Heart left ventricle (tissue), 16 donors: ENCODE measurements around the gene TIAM2. TPM values are rescaled to one million over a fixed set of nuclear protein-coding genes. Genes with fewer than 3 reads are reported as not detected.

ENCODE experiments used
- ATAC-seq, 4 donors: fragments of 200-7000 bp; cut with Tn5 transposase; one replicate each; pipeline ENCODE4 v1.9.1; 2020 to 2022; ENCODE audit warnings: moderate library complexity in 4 of 4, mild to moderate bottlenecking in 3 of 4, moderate number of reproducible peaks in 1 of 4
- DNase-seq, 5 donors: peaks; one replicate each; pipeline ENCODE4 v3.0.0-alpha.2; 2020
- H3K27ac ChIP-seq, 12 donors: fragments of 200-600 bp; sonication (generic) in 4 of 12; one replicate each; pipeline versions ENCODE4 v1.5.0 to v1.8.0; 2016 to 2022; ENCODE audit warnings: mild to moderate bottlenecking in 2 of 12
- H3K27me3 ChIP-seq, 9 donors: fragments of 200-600 bp; sonication (generic) in 2 of 9; one replicate each; pipeline versions ENCODE4 v1.5.1 to v1.8.0; 2016 to 2022; ENCODE audit warnings: mild to moderate bottlenecking in 3 of 9
- H3K36me3 ChIP-seq, 9 donors: fragments of 200-600 bp; sonication (generic) in 2 of 9; one replicate each; pipeline versions ENCODE4 v1.5.0 to v1.8.0; 2018 to 2022; ENCODE audit warnings: mild to moderate bottlenecking in 2 of 9
- H3K4me1 ChIP-seq, 12 donors: fragments of 200-600 bp; sonication (generic) in 4 of 12; one replicate each; pipeline versions ENCODE4 v1.5.0 to v1.8.0; 2016 to 2022; ENCODE audit warnings: mild to moderate bottlenecking in 3 of 12
- H3K4me3 ChIP-seq, 12 donors: fragments of 200-600 bp; sonication (generic) in 4 of 12; one replicate each; pipeline versions ENCODE4 v1.5.0 to v1.8.0; 2017 to 2022; ENCODE audit warnings: mild to moderate bottlenecking in 9 of 12, moderate library complexity in 4 of 12
- H3K9me3 ChIP-seq, 12 donors: fragments of 200-600 bp; sonication (generic) in 4 of 12; one replicate each; pipeline versions ENCODE4 v1.5.0 to v1.8.0; 2016 to 2022; ENCODE audit warnings: mild to moderate bottlenecking in 1 of 12
- CTCF ChIP-seq, 12 donors: fragments of 200-600 bp; sonication (generic) in 4 of 12; IDR thresholded peaks; one replicate each; pipeline versions ENCODE4 v1.5.0 to v1.8.0; 2018 to 2022; ENCODE audit warnings: antibody characterized with exemption in 12 of 12, mild to moderate bottlenecking in 5 of 12
- POLR2A ChIP-seq, 2 donors: fragments of 450-650 bp; IDR thresholded peaks; one replicate each; pipeline ENCODE4 v1.6.1; 2017; ENCODE audit warnings: antibody characterized with exemption in 2 of 2, mild to moderate bottlenecking in 2 of 2, moderate library complexity in 2 of 2
- WGBS, 4 donors: extraction: QIAGEN DNeasy Blood & Tissue Kit in 2 of 4; methylation state at CpG; one replicate each; pipeline versions ENCODE4 v1.1.5 to v1.1.7; 2013 to 2018; 5-methylcytosine and 5-hydroxymethylcytosine counted together
- intact Hi-C, 10 donors: fragments of 100-400 bp; cut with DNase I; formaldehyde crosslinking; loops; one replicate each; pipeline versions ENCODE4 v1.11.1 to v1.14.2; 2022
- polyA plus RNA-seq, 2 donors: library from polyadenylated mRNA; stranded (reverse); fragments of 200-250 nt; gene quantifications; one replicate each; pipeline ENCODE4 v1.2.3, GENCODE V29; 2013
- total RNA-seq, 9 donors: library from RNA; depleted of rRNA in 2 of 9; stranded (reverse); fragments of >200 nt in 2 of 9; fragmentation: NEBNext Ultra II Directional in 3 of 9; extraction: Animal tissue kit (Norgen Biotek cat#: 25700) in 3 of 9; gene quantifications; one replicate each; pipeline versions ENCODE4 v1.1.0 to v1.2.4, GENCODE V29; 2016 to 2023
- donor health status: ischemic (EF 13 %, LVEDD 7.1; RV severe dilation, severe dysfunction).
- donor health status: healthy with polysubstance abuse.
- donor health status: DM: no; HTN: yes; CAD: no.
- donor health status: DM: no; HTN: no; CAD: no.
- donor health status: ischemic (EF 25% LVEDD 6.9; RV normal size, moderate dysfunction).
- donor health status: ischemic (EF 25% LVEDD 5.7; RV mildly dilated, moderate dysfunction).
- donor health status: healthy.
- donor health status: DM: yes; HTN: yes; CAD: no.
- donor health status: ischemic (EF 35%, LVEDD 5.7; RV mildly dilated, moderate dysfunction).
- donor health status: nonischemic (EF 11% LVEDD 7.7; RV severe dilation, severe dysfunction).
- donor health status: DM: yes; HTN: yes; CAD: no.
- donor health status: PGD.
- donor health status: ischemic (EF 29% LVEDD 5.4; RV normal size, mild dysfunction).
- donor health status: nonischemic (EF 23%, LVEDD 6.1; RV moderate dilation, normal function).

Gene TIAM2
- total and polyA plus RNA-seq, 11 donors, result 4.6 to 16.5 (median 12.6) TPM

GRCh38 chr6:155040901-155041650 lies 46.0 kb downstream of the TIAM2 start:
- intact Hi-C loops, result no loop called here
- 68 to 80% (median 74%) methylated on average over 2 of the region's 2 CpGs for WGBS, 4 donors
- Histone ChIP-seq H3K4me1 (peaks cover 0 to 11% (median 2%) of the 10 kb centered on the region in 12 donors), H3K36me3 (no peaks in the 10 kb centered on the region), H3K27me3 (no peaks in the 10 kb centered on the region), H3K9me3 (no peaks in the 10 kb centered on the region), H3K4me3 (no peak overlapping the region), H3K27ac (no peak overlapping the region)
- TF ChIP-seq POLR2A (IDR thresholded peaks at IDR 0.05) (no peak), CTCF (IDR thresholded peaks at IDR 0.05) (no peak)
- ATAC-seq (no peak), DNase-seq (no peak)

GRCh38 chr6:155041741-155042279 lies 46.7 kb downstream of the TIAM2 start:
- Histone ChIP-seq H3K9me3 (no peaks in the 10 kb centered on the region), H3K4me3 (no peak overlapping the region), H3K27me3 (no peaks in the 10 kb centered on the region), H3K36me3 (no peaks in the 10 kb centered on the region), H3K27ac (no peak overlapping the region), H3K4me1 (peaks cover 0 to 11% (median 2%) of the 10 kb centered on the region in 12 donors)
- TF ChIP-seq CTCF (IDR thresholded peaks at IDR 0.05) (no peak), POLR2A (IDR thresholded peaks at IDR 0.05) (no peak)
- DNase-seq (no peak), ATAC-seq (no peak)
- intact Hi-C loops, result no loop called here
- 64 to 68% (median 66%) methylated on average over 12 of the region's 12 CpGs for WGBS, 4 donors

- Histone ChIP-seq H3K27me3 (no peaks in the 10 kb centered on the region), H3K27ac (no peak overlapping the region), H3K4me3 (no peak overlapping the region), H3K9me3 (no peaks in the 10 kb centered on the region), H3K4me1 (peaks cover 0 to 11% (median 2%) of the 10 kb centered on the region in 12 donors), H3K36me3 (no peaks in the 10 kb centered on the region)
- intact Hi-C loops, result no loop called here
- DNase-seq (no peak), ATAC-seq (no peak)
- no peak for TF ChIP-seq POLR2A (IDR thresholded peaks at IDR 0.05)
- no peak for TF ChIP-seq CTCF (IDR thresholded peaks at IDR 0.05)
- WGBS, 4 donors, result 78 to 97% (median 82%) methylated on average over 1 to 2 of the region's 2 CpGs
These were observed 47.9 kb downstream of the TIAM2 start for GRCh38 chr6:155042983-155043382.

- H3K9me3 ChIP-seq, result no peaks in the 10 kb centered on the region
- peaks cover 0 to 11% (median 2%) of the 10 kb centered on the region in 12 donors for H3K4me1 ChIP-seq
- H3K27ac ChIP-seq, result no peak overlapping the region
- intact Hi-C loops, result no loop called here
- no peaks in the 10 kb centered on the region for H3K36me3 ChIP-seq
- DNase-seq (no peak), ATAC-seq (no peak)
- WGBS, 4 donors, result 86 to 91% (median 88%) methylated on average over 9 of the region's 9 CpGs
- no peak overlapping the region for H3K4me3 ChIP-seq
- no peaks in the 10 kb centered on the region for H3K27me3 ChIP-seq
- no peak for TF ChIP-seq CTCF (IDR thresholded peaks at IDR 0.05)
- no peak for TF ChIP-seq POLR2A (IDR thresholded peaks at IDR 0.05)
These were observed 50.7 kb downstream of the TIAM2 start for GRCh38 chr6:155045561-155046404.
